H1 (cell line): ENCODE measurements around the gene INF2. TPM values are rescaled to one million over a fixed set of nuclear protein-coding genes. Genes with fewer than 3 reads are reported as not detected.

ENCODE experiments used
- CTBP2 ChIP-seq: IDR thresholded peaks from 2 replicates; pipeline ENCODE4 v1.7.0; 2011; ENCODE audit warnings: borderline replicate concordance, mild to moderate bottlenecking, moderate library complexity, mixed read lengths, low read length; ENCODE audit not compliant: insufficient read depth, insufficient read length
- KDM5A ChIP-seq: fragments of 200-600 bp; IDR thresholded peaks from 2 replicates; pipeline ENCODE4 v1.7.1; 2012; ENCODE audit warnings: mild to moderate bottlenecking, low read length, inconsistent platforms, mixed read lengths
- MAFK ChIP-seq: IDR thresholded peaks from 2 replicates; pipeline ENCODE4 v1.6.1; 2012; ENCODE audit warnings: low read depth, mild to moderate bottlenecking, improper control_type of control experiment, low read length
- polyA plus RNA-seq, 7 experiments: library from polyadenylated mRNA; depleted of rRNA in 3 of 7; stranded (reverse) in 5 of 7; unstranded in 2 of 7; fragments of >200 nt in 5 of 7; fragments of 200-250 nt in 2 of 7; gene quantifications; 1 replicate in 5 of 7; 2 replicates in 1 of 7; 4 replicates in 1 of 7; pipeline versions ENCODE4 v1.2.1 to v1.2.3, GENCODE V29; 2011 to 2013; ENCODE audit warnings: missing spikeins in 2 of 7, mixed read lengths in 2 of 7
- total RNA-seq: library from RNA; stranded (reverse); fragmentation: NEBNext Ultra II Directional; extraction: Animal tissue kit (Norgen Biotek cat#: 25700); gene quantifications from 2 replicates; pipeline ENCODE4 v1.2.1, GENCODE V29; 2021
- TF ChIP-seq, protein P1 (sequence below), 3 experiments: IDR thresholded peaks; 1 replicate in 2 of 3; 2 replicates in 1 of 3; pipeline versions ENCODE4 v1.5.1 to v1.6.1; 2011; ENCODE audit warnings: low read length in 3 of 3, mild to moderate bottlenecking in 3 of 3, inconsistent platforms in 2 of 3, low read depth in 1 of 3, moderate library complexity in 1 of 3; ENCODE audit not compliant: insufficient read depth in 1 of 3; ENCODE audit errors: control extremely low read depth in 1 of 3

INF2 gene
- total and polyA plus RNA-seq, 2 of the 8 experiments (the other 6 are each of a cell fraction or from before 2014, with no cell fraction given) = 29.1 to 59.5 TPM

DNA sequence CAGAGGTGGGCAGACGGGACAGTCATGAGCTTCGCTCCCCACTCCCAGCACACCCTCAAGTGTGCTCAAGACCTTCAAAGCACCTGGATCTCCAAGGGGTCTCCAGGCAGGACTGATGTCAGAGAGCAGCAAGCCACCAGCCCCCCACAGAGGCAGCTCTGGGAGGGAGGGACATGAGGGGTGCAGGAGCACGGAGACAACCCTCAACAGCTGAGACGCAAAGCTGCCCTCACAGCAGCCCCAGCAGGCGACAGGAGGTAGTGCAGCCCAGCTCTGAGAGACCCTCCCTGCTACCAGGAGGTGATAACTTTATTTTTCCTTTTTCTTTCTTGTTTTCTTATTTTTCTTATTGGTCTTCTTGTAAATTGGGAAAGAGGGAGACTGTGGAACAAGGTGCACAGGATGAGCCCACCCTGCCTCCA lies 81.4 kb downstream of the INF2 start (continued):
- TF ChIP-seq, protein P1, sequence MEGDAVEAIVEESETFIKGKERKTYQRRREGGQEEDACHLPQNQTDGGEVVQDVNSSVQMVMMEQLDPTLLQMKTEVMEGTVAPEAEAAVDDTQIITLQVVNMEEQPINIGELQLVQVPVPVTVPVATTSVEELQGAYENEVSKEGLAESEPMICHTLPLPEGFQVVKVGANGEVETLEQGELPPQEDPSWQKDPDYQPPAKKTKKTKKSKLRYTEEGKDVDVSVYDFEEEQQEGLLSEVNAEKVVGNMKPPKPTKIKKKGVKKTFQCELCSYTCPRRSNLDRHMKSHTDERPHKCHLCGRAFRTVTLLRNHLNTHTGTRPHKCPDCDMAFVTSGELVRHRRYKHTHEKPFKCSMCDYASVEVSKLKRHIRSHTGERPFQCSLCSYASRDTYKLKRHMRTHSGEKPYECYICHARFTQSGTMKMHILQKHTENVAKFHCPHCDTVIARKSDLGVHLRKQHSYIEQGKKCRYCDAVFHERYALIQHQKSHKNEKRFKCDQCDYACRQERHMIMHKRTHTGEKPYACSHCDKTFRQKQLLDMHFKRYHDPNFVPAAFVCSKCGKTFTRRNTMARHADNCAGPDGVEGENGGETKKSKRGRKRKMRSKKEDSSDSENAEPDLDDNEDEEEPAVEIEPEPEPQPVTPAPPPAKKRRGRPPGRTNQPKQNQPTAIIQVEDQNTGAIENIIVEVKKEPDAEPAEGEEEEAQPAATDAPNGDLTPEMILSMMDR (IDR thresholded peaks at IDR 0.05; ENCODE audit: control extremely low read depth in 1 of 3, insufficient read depth in 1 of 3, low read depth in 1 of 3, low read length in 3 of 3) = peak in 2 of 3 experiments; percentile 23 to 77; a peak in 2 of 4 replicates
- TF ChIP-seq KDM5A (no peak), CTBP2 (no peak), MAFK (no peak)
